PFSK-1 (cell line): ENCODE data around the gene EMX2.

Source experiments
- POLR2AphosphoS5 ChIP-seq: IDR thresholded peaks from 2 replicates; pipeline ENCODE4 v1.6.1; 2012; ENCODE audit warnings: low read depth, mild to moderate bottlenecking, control low read depth, low read length, moderate library complexity
- SIN3A ChIP-seq: IDR thresholded peaks from 2 replicates; pipeline ENCODE4 v1.6.1; 2012; ENCODE audit warnings: mild to moderate bottlenecking, low read length, moderate library complexity, borderline replicate concordance; ENCODE audit not compliant: insufficient read depth
- TF ChIP-seq, protein P1 (sequence below), 2 experiments: IDR thresholded peaks; 2 replicates each; pipeline versions ENCODE4 v1.6.1 to v1.8.0; 2011 to 2012; ENCODE audit warnings: low read depth in 2 of 2, low read length in 2 of 2, control low read depth in 1 of 2, inconsistent platforms in 1 of 2, mild to moderate bottlenecking in 1 of 2, moderate library complexity in 1 of 2; ENCODE audit not compliant: insufficient read depth in 1 of 2

GRCh38 chr10:117550599-117551329 is 8.2 kb downstream of the EMX2 start:
- no peak for TF ChIP-seq POLR2AphosphoS5
- TF ChIP-seq SIN3A, result no peak
- TF ChIP-seq, protein P1, sequence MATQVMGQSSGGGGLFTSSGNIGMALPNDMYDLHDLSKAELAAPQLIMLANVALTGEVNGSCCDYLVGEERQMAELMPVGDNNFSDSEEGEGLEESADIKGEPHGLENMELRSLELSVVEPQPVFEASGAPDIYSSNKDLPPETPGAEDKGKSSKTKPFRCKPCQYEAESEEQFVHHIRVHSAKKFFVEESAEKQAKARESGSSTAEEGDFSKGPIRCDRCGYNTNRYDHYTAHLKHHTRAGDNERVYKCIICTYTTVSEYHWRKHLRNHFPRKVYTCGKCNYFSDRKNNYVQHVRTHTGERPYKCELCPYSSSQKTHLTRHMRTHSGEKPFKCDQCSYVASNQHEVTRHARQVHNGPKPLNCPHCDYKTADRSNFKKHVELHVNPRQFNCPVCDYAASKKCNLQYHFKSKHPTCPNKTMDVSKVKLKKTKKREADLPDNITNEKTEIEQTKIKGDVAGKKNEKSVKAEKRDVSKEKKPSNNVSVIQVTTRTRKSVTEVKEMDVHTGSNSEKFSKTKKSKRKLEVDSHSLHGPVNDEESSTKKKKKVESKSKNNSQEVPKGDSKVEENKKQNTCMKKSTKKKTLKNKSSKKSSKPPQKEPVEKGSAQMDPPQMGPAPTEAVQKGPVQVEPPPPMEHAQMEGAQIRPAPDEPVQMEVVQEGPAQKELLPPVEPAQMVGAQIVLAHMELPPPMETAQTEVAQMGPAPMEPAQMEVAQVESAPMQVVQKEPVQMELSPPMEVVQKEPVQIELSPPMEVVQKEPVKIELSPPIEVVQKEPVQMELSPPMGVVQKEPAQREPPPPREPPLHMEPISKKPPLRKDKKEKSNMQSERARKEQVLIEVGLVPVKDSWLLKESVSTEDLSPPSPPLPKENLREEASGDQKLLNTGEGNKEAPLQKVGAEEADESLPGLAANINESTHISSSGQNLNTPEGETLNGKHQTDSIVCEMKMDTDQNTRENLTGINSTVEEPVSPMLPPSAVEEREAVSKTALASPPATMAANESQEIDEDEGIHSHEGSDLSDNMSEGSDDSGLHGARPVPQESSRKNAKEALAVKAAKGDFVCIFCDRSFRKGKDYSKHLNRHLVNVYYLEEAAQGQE (IDR thresholded peaks at IDR 0.05; ENCODE audit: insufficient read depth in 1 of 2, low read depth in 2 of 2, low read length in 2 of 2), result no peak
